HT-29 (cell line): Measurements from ENCODE around the gene ALCAM. TPM values are rescaled to one million over a fixed set of nuclear protein-coding genes. Genes with fewer than 3 reads are reported as not detected.

Experiments used
- DNase-seq: peaks from one replicate; pipeline ENCODE4 v3.0.0-alpha.2; 2015; ENCODE audit warnings: low spot score
- total RNA-seq: library from RNA; depleted of rRNA; stranded (reverse); fragments of >200 nt; shearing (Covaris generic); gene quantifications from 2 replicates; pipeline ENCODE4 v1.2.3, GENCODE V29; 2014

The ALCAM gene
- total RNA-seq, 1 experiment from 2014 or later, result 4.6 TPM

DNA sequence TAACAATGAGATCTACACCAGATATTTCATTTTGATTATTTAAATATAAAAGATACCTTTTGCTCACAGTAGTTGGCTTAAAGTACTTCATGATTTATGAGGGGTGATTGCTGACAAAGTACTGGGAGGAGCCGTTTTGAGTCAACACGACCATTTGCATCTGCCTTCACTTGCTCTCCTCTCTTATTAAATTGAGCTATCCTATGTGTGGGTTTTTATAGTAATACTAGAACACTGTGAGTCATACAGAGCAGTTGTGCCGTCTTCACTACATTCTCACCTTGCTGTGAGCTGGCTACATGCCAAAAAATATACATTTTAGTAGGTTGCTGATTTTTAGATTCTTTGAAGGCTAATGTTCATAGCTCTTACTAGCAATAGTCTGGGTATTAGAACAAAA, 161.2 kb downstream of the ALCAM start:
- peak; percentile 71 for DNase-seq

DNA sequence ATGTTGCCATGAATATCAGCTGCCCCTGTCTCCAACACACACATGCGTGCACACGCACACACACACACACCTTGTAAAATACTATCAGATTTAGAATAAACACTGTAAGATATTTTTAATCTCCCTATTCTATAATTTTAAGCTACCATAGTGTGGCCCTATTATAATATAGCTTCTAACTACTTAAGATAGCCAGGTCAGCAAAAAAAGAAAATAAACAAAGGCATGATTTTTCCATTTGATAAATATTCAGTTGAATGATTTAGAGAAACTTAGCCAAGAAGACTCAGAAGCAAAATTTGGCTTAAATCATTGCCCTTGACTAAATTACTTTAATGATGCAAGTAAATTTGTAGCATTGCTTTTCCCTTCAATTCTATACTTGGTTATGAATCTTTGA, 162.2 kb downstream of the ALCAM start:
- DNase-seq, result no peak

- DNase-seq, result no peak
These were observed 162.7 kb downstream of the ALCAM start for GRCh38 chr3:105529456-105529855.

DNA sequence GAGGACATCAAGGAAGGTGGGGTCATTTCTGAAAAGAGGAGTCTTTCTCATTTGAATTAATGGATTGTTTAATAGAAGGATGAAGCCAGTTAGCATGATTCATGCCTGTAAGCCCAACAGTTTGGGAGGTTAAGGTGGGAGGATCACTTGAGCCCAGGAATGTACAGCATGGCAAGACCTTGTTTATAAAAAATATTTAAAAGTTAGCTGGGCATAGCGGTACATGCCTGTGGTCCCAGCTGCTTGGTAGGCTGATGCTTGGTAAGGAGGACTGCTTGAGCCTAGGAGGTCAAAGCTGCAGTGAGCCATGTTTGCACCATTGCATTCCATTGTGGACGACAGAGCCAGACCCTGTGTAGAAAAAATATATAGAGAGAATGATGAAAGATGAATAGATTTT, 165.5 kb downstream of the ALCAM start:
- no peak for DNase-seq

GRCh38 chr3:105533960-105534359, 167.3 kb downstream of the ALCAM start:
- no peak for DNase-seq

DNA sequence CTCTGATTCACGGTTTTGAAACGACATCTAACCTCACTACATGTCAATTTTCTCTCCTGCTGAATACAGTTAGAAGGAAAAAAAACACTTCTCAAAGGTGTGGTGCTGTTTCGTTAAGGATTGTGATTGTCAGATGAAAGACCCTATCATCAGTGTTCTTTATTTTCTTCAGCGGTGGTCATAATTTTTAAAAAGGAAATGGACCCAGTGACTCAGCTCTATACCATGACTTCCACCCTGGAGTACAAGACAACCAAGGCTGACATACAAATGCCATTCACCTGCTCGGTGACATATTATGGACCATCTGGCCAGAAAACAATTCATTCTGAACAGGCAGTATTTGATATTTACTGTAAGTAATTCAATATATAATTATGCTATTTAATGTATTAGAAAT, 167.8 kb downstream of the ALCAM start:
- DNase-seq, result no peak

DNA sequence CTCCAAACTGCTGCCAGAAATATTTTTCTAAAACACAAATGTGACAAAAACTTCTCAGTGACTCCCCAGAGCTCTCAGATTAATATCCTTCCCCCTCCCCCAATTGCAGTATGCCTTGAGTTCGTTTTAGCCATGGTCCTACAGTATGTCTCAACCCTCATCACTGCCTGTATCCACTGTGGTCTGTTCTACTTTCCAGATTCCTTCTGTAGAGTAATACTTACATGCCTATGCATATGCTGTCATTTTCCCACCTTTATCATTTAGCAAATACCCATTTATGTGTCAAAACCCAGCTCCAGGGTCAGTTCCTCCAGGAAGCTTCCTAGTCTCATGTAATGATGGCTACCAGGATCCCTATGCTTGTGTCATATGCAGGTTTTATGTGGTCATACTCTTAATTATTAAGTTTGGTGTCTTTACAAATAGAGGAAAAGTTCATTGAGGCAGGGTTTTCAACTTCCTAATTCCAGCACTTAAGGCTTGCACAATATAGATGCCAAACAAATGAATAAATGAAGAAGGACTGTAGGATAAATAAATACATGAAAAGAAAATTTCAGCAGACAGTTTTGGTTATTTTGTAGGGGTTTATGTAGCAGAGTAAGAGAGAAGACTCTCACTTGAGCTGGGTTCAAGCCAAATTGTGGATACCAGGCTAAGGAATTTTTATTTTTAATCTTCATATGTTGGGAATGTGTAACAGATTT, 170.8 kb downstream of the ALCAM start:
- no peak for DNase-seq

DNA sequence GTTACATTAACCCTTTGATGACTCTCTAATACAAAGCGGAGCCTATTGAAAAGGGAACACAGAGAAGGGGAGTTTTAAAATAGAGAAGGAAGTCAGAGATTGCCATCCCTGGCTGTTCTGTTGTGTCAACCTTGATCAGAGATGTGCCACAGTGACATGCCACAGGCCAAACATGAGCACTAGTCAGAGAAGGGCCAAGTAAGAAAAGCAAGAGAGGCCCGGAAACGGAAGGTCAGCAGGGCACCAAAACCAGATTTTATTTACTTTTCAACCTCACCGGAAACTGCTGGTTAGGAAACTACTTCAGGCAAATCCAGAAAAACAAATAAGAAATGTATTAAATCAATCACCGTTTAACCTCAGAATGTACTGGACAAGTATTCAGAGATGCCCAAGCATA, 171.8 kb downstream of the ALCAM start:
- DNase-seq, result peak; percentile 50

DNA sequence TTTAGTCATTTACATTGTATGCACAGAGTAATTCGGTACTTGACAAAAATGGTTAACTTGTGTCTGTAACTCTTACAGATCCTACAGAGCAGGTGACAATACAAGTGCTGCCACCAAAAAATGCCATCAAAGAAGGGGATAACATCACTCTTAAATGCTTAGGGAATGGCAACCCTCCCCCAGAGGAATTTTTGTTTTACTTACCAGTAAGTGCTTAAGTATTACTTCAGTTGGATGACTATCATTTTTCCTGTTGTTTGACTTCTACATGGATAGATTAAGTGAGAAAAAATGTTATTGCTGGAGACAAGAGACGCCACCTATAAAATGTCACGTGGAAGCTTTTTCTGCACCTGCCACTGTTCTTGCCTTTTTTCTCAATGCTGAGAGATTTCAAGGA, 173.2 kb downstream of the ALCAM start:
- DNase-seq, result no peak

GRCh38 chr3:105542282-105543019, 175.7 kb downstream of the ALCAM start:
- DNase-seq, result no peak

DNA sequence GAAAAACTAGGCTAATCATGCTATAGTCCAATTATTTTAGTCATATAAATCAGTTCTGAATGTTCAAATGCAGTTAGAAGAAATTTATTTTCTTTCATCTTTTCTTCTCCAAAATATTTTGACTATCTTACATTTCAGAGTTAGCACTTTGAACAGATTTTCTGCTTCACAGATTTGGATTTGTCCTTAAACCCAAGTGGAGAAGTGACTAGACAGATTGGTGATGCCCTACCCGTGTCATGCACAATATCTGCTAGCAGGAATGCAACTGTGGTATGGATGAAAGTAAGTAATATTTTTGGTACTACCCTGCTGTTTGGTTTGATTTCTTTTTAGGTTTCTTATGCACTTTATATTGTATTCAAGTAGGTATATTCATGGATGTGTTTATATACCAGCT, 178.3 kb downstream of the ALCAM start:
- no peak for DNase-seq

DNA sequence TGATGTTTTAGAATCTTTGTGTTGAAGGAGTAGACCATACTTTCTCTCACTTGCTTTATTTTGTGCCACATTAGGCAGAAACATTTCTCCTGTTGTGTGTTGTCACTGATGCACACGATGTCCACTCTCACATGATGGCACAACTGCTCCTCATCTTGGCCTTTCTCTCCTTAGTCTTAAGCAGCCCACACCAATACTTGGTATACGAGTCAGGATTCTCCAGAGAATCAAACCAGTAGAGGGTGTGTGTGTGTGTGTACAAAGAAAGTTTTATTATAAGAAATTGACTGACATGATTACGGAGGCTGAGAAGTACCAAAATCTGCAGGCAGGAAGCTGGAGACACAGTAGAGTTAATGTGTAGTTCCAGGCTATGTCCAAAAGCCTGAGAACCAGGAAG, 187.1 kb downstream of the ALCAM start:
- DNase-seq, result no peak

DNA sequence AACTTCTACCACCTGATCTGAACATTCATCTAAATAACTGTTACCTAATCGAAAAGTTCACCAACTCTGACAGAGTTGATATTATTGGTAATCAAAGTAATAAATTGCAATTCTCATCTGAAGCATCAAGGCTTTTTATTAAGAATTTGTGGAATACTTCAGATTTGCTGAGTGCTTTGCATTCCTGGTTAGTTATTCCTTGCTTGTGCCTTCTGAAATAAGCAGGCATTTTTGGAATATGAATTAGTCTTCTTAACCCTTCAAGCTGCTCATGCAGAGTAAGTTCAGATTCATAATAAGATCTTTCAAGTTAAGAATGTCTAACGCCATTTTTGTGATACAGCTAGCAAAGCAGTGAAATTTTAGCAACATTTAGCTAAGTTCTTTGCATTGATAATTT, 188.5 kb downstream of the ALCAM start:
- DNase-seq, result no peak

- DNase-seq, result no peak
These were observed 193.1 kb downstream of the ALCAM start for GRCh38 chr3:105559856-105560255.

DNA sequence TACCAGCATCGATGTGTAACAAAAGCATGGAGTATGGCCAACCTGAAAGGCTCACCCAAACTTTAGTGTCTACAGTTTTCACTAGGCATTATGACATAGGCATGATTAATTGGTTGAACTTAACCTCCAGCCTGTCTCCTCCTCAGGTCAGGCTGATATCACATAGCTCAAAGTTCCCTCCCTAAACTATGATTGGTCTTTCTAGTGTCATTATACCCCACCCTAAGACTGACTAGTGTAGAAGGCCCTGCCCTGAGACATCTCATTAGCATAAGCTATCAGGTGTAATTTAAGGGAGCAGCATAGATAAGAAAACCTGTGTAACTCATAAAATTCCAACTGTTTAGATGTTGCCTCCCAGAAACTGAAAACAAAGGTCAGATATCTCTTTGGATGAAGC, 195.2 kb downstream of the ALCAM start:
- DNase-seq, result peak; percentile 11

DNA sequence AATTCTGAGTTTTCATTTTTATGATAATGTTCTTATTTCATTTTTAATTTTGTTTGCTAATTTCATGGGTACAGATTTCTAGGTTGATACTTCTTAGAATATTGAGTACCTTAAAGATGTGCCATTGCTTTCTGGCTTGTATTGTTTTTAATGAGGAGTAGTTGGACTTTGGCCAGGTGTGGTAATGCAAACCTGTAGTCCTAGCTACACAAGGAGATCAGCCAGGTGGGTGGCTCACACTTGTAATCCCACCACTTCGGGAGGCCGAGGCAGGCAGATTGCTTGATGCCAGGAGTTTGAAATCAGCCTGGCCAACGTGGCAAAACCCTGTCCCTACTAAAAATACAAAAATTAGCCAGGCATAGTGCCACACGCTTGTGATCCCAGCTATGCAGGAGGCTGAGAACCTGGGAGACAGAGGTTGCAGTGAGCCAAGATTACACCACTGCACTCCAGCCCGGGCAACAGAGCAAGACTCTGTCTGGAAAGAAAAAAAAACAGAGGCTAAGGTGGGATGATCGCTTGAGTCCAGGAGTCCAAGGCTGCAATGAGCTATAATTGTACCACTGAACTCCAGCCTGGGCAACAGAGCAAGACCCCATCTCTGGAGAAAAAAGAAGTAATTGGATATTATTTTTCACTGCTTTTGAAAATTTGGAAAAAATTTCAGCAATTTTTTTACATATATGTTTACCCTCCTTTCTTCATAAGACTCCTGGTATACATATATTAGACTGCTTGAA, 198.0 kb downstream of the ALCAM start:
- DNase-seq, result peak; percentile 65

DNA sequence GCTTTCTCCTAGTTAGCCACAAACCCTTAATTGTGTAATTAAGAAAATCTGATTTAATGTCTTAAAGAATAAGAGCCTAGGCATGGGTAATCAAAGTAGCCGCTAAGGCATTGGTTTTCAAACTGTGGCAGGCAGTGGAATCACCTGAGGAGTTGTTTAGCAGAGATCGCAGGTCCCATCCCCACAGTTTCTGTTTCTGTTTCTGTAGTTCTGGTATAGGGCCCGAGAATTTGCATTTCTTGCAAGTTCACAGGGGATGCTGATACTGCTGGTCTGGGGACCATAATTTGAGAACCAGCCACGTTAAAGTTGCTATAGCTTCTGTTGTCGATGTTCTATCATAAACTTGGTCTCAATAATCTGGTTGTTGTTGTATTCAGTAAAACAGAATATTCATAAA, 204.3 kb downstream of the ALCAM start:
- no peak for DNase-seq

DNA sequence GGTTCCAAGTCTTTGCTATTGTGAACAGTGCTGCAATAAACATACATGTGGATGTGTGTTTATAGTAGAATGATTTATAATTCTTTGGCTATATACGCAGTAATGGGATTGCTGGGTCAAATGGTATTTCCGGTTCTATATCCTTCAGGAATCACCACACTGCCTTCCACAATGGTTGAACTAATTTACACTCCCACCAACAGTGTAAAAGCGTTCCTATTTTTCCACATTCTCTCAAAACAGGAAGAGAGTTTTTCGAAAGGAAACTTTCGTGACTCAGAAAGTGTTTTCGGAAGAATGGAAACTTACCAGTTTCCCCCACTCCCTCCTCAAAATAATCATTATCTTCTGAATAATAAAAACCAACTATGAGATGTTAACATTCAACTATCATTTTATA, 205.8 kb downstream of the ALCAM start:
- DNase-seq, result no peak

DNA sequence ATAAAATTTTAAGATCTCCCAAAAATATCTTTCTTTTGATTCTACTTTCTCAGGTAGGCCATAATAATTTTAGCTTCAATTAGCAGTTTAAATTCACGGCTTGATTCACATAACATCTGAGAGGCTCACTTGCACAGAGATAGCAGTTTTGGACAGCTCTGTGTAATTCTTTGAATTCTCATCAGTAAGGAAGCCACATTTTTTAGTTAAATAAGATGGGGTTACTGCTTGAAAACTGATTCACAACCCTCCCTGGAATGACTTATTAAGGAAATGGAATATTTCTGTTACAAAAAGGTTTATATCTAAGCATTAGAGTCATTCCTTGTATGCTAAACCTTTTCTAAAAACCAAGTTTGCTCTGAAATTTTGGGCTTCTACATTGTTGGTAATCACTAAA, 212.7 kb downstream of the ALCAM start:
- no peak for DNase-seq

DNA sequence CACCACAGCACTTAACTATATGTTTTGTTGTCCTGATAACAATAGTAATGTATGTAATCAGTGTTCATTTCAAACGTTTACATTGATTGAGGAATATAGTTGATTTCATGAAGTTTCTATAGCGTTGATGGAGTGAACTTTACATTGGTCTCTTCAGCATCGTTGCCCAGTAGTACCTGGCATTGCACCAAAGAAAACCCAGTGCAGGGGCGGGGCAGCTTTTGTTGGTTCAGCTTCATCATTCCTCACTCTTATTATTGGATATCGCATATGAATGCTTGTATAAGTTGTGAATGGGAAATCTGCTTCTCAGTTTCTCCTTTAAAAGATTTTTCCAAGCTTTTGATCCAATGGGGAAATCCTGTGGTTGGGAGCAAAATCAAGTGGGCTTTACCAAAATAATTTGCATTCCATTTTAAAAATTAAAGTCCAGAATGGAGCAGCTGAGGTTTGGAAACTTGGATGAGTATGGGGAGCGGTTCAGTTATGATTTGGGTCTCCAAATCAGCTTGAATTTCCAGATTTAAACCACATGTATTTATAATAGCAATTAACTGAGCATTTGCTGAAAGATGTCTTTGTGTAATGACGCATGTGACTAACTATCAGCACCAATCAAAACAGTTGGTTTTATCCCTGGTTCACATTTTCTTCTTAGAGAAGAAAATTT, 213.7 kb downstream of the ALCAM start:
- peak; percentile 36 for DNase-seq

GRCh38 chr3:105582015-105582414, 215.3 kb downstream of the ALCAM start:
- DNase-seq, result no peak
